Natural killer cell (primary cell): ENCODE data around the gene MME. TPM values are rescaled to one million over a fixed set of nuclear protein-coding genes. Genes with fewer than 3 reads are reported as not detected.

Source experiments
- ATAC-seq, 3 donors: fragments of 150-1000 bp in 2 of 3; fragments of 200-7000 bp in 1 of 3; cut with Tn5 transposase; 1 replicate in 1 of 3; 2 replicates in 2 of 3; pipeline ENCODE4 v1.10.0; 2021; ENCODE audit warnings: mild to moderate bottlenecking in 2 of 3, moderate library complexity in 2 of 3
- DNase-seq, 2 donors: peaks; one replicate each; pipeline versions ENCODE4 v3.0.0 to v3.0.0-alpha.2; 2013 to 2021; ENCODE audit warnings: mixed read lengths in 1 of 2
- H3K27ac ChIP-seq: one replicate; pipeline ENCODE4 v1.5.1; 2013; ENCODE audit warnings: mild to moderate bottlenecking, low read length
- H3K27me3 ChIP-seq: one replicate; pipeline ENCODE4 v1.6.1; 2013; ENCODE audit warnings: low read length; ENCODE audit not compliant: control insufficient read depth, insufficient read depth
- H3K36me3 ChIP-seq: one replicate; pipeline ENCODE4 v1.6.1; 2013; ENCODE audit warnings: low read length; ENCODE audit not compliant: control insufficient read depth, insufficient read depth
- H3K4me1 ChIP-seq: one replicate; pipeline ENCODE4 v1.6.1; 2013; ENCODE audit warnings: low read length; ENCODE audit not compliant: control insufficient read depth, insufficient read depth
- H3K4me3 ChIP-seq: one replicate; pipeline ENCODE4 v1.5.1; 2013; ENCODE audit warnings: low read length
- H3K9me3 ChIP-seq: one replicate; pipeline ENCODE4 v1.6.1; 2013; ENCODE audit warnings: low read length; ENCODE audit not compliant: control insufficient read depth, insufficient read depth
- H3K27ac Mint-ChIP-seq, 2 donors: one replicate each; pipeline ENCODE4 v1.8.0; 2022; ENCODE audit warnings: mild to moderate bottlenecking in 2 of 2, mixed read lengths in 2 of 2, moderate library complexity in 1 of 2
- H3K27me3 Mint-ChIP-seq, 2 donors: one replicate each; pipeline ENCODE4 v1.8.0; 2022; ENCODE audit warnings: low read depth in 2 of 2, mixed read lengths in 2 of 2
- H3K36me3 Mint-ChIP-seq: one replicate; pipeline ENCODE4 v1.8.0; 2022; ENCODE audit warnings: mixed read lengths
- H3K4me1 Mint-ChIP-seq, 2 donors: one replicate each; pipeline ENCODE4 v1.8.0; 2022; ENCODE audit warnings: mixed read lengths in 2 of 2
- H3K4me3 Mint-ChIP-seq: one replicate; pipeline ENCODE4 v1.8.0; 2022; ENCODE audit warnings: mild to moderate bottlenecking, moderate library complexity, mixed read lengths
- H3K9me3 Mint-ChIP-seq, 2 donors: one replicate each; pipeline ENCODE4 v1.8.0; 2022; ENCODE audit warnings: mixed read lengths in 2 of 2
- WGBS: methylation state at CpG from one replicate; pipeline ENCODE4 v1.1.7; 2013; ENCODE audit warnings: missing lambda C conversion rate; ENCODE audit not compliant: insufficient coverage; 5-methylcytosine and 5-hydroxymethylcytosine counted together
- intact Hi-C: fragments of 100-400 bp; cut with micrococcal nuclease; formaldehyde crosslinking; loops from one replicate; pipeline ENCODE4 v1.14.2; 2022
- total RNA-seq, 4 donors: library from RNA; stranded (reverse); fragments of 120-200 nt in 1 of 4; gene quantifications; one replicate each; pipeline versions ENCODE4 v1.2.3 to v1.2.4, GENCODE V29; 2013 to 2022
- TF ChIP-seq, protein P1 (sequence below): fragments of 200-600 bp; IDR thresholded peaks from one replicate; pipeline ENCODE4 v1.8.0; 2022; ENCODE audit warnings: antibody characterized with exemption

MME gene
- total RNA-seq, 3 donors from 2014 or later (not counting 1 experiment from before 2014, with no cell fraction given): 0.16 to 6.1 TPM; not detected in 1

DNA sequence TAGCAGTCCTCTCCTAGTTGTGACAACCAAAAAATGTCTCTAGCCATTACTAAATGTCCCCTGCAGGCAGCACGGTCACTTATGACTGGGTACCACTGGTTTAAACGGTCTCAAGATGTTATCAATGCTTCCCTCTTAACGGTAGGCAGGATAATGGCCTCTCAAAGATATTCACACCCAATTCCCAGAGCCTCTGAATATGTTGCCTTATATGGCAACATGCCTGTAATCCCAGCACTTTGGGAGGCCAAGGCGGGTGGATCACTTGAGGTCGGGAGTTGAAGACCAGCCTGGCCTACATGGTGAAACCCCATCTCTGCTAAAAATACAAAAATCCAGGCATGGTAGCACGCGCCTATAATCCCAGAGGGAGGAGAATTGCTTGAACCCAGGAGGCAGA, 9.4 kb downstream of the MME start:
- Histone ChIP-seq H3K36me3 (no peaks in the 10 kb centered on the region), H3K4me1 (no peaks in the 10 kb centered on the region), H3K4me3 (no peak overlapping the region), H3K27ac (no peak overlapping the region), H3K27me3 (no peaks in the 10 kb centered on the region), H3K9me3 (no peaks in the 10 kb centered on the region)
- ATAC-seq (no peak), DNase-seq (no peak)
- intact Hi-C loops: no loop called here
- Mint-ChIP-seq H3K27me3 (no peaks in the 10 kb centered on the region), H3K27ac (no peak overlapping the region), H3K36me3 (no peaks in the 10 kb centered on the region), H3K4me1 (no peaks in the 10 kb centered on the region), H3K4me3 (no peak overlapping the region), H3K9me3 (peaks cover 6 to 9% of the 10 kb centered on the region in 2 donors)
- 89% methylated on average over 7 of the region's 7 CpGs for WGBS
- TF ChIP-seq, protein P1, sequence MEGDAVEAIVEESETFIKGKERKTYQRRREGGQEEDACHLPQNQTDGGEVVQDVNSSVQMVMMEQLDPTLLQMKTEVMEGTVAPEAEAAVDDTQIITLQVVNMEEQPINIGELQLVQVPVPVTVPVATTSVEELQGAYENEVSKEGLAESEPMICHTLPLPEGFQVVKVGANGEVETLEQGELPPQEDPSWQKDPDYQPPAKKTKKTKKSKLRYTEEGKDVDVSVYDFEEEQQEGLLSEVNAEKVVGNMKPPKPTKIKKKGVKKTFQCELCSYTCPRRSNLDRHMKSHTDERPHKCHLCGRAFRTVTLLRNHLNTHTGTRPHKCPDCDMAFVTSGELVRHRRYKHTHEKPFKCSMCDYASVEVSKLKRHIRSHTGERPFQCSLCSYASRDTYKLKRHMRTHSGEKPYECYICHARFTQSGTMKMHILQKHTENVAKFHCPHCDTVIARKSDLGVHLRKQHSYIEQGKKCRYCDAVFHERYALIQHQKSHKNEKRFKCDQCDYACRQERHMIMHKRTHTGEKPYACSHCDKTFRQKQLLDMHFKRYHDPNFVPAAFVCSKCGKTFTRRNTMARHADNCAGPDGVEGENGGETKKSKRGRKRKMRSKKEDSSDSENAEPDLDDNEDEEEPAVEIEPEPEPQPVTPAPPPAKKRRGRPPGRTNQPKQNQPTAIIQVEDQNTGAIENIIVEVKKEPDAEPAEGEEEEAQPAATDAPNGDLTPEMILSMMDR: no peak

DNA sequence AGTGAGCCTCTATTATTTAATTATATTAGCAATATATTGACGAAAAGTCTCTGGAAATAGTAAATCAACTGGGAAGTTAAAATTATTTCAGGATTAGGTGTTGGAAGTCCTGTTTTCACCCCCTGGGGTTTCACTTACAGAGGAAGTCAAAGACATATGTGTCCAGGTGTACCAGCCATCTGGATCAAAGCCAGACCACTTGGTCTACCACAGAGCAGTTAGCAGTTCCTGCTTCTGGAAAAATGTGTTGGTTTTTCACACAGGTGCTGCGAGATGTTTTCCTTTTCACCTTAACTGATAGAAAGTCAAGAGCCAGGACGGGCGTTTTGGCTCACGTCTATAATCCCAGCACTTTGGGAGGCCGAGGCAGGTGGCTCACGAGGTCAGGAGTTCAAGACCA, 13.1 kb downstream of the MME start:
- H3K4me3 Mint-ChIP-seq: no peak overlapping the region
- Histone ChIP-seq H3K27me3 (no peaks in the 10 kb centered on the region), H3K9me3 (no peaks in the 10 kb centered on the region), H3K27ac (no peak overlapping the region), H3K4me1 (no peaks in the 10 kb centered on the region), H3K4me3 (no peak overlapping the region), H3K36me3 (no peaks in the 10 kb centered on the region)
- H3K27ac Mint-ChIP-seq: no peak overlapping the region
- 12% methylated on average over 7 of the region's 7 CpGs for WGBS
- H3K36me3 Mint-ChIP-seq: no peaks in the 10 kb centered on the region
- TF ChIP-seq, protein P1: no peak
- ATAC-seq (no peak), DNase-seq (no peak)
- intact Hi-C loops: no loop called here
- H3K9me3 Mint-ChIP-seq: peaks cover 0 to 3% of the 10 kb centered on the region in 2 donors
- no peaks in the 10 kb centered on the region for H3K27me3 Mint-ChIP-seq
- H3K4me1 Mint-ChIP-seq: no peaks in the 10 kb centered on the region

DNA sequence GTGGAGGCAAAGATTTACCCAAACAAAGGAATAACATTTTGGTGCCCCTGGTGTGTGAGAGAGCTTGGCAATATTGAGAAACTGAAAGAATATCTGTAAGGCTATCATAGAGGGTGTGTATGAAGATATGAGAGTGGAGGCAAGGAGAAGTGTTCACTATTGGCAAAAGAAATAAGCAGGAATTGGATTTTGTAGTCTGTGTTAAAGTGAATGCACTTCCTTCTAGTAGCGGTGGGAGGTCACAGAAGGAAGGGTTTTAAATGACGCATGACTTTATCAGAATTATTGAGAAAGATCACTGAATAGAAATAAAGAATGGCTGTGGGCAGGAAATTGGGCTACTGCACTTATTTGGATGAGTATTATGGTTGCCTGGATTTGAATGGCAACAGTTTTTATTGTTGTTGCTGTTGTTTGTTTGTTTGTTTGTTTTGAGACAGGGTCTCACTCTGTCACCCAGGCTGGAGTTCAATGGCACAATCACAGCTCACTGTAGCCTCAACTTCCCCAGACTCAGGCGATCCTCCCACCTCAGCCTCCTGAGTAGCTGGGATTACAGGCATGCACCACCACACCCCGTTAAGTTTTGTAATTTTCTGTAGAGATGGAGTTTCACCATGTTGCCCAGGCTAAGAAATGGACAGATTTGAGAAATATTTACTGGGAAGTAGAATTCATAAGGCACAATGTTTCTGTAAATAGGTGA, 16.3 kb downstream of the MME start:
- DNase-seq (no peak), ATAC-seq (no peak)
- Mint-ChIP-seq H3K36me3 (no peaks in the 10 kb centered on the region), H3K27me3 (no peaks in the 10 kb centered on the region), H3K4me1 (no peaks in the 10 kb centered on the region), H3K4me3 (no peak overlapping the region), H3K27ac (no peak overlapping the region), H3K9me3 (peaks cover 3 to 7% of the 10 kb centered on the region in 2 donors)
- intact Hi-C loops: no loop called here
- Histone ChIP-seq H3K4me1 (no peaks in the 10 kb centered on the region), H3K36me3 (no peaks in the 10 kb centered on the region), H3K27ac (no peak overlapping the region), H3K9me3 (no peaks in the 10 kb centered on the region), H3K27me3 (no peaks in the 10 kb centered on the region), H3K4me3 (no peak overlapping the region)
- TF ChIP-seq, protein P1: no peak
- 82% methylated on average over 4 of the region's 4 CpGs for WGBS

DNA sequence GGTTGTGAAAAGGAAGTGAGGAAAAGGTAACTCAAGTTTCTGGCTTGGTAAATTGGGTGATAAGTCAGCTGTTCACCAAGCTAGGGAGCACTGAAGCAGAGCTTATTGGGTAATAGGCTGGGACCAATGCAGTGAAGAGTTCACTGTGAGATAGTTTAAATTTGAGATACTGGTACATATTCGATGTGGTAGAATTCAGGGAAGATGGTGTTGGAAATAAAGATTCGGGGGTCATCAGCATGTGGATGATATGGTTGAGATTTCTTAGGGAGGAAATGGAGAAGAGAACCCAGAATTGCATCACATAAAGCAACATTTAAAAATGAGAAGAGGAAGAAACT, 16.9 kb downstream of the MME start:
- no peak for DNase-seq
- TF ChIP-seq, protein P1: no peak
- Mint-ChIP-seq H3K4me3 (no peak overlapping the region), H3K4me1 (no peaks in the 10 kb centered on the region), H3K9me3 (peaks cover 3 to 7% of the 10 kb centered on the region in 2 donors), H3K27ac (no peak overlapping the region), H3K27me3 (no peaks in the 10 kb centered on the region), H3K36me3 (no peaks in the 10 kb centered on the region)
- WGBS: 91% methylated on average over 2 of the region's 2 CpGs
- Histone ChIP-seq H3K27me3 (no peaks in the 10 kb centered on the region), H3K27ac (no peak overlapping the region), H3K36me3 (no peaks in the 10 kb centered on the region), H3K4me3 (no peak overlapping the region), H3K9me3 (no peaks in the 10 kb centered on the region), H3K4me1 (no peaks in the 10 kb centered on the region)
- ATAC-seq: no peak
- intact Hi-C loops: no loop called here
